ENCODE measurements around the gene USP47. TPM values are rescaled to one million over a fixed set of nuclear protein-coding genes. Genes with fewer than 3 reads are reported as not detected.
A peak's percentile ranks its signal among the peaks of the same experiment; 100 is the strongest.

USP47 gene
- total RNA-seq, 4 donors from 2014 or later, result 30.5 to 74.2 (median 43.6) TPM

- H3K27me3 ChIP-seq, result no peaks in the 10 kb centered on the region
- intact Hi-C loops (cut with DNase I), result no loop called here
- no peak for DNase-seq
- peaks cover 0 to 6% (median 0%) of the 10 kb centered on the region in 3 donors for H3K36me3 ChIP-seq
- no peaks in the 10 kb centered on the region for H3K9me3 ChIP-seq
- peaks cover 6 to 54% (median 23%) of the 10 kb centered on the region in 3 donors for H3K4me1 ChIP-seq
- TF ChIP-seq POLR2A (IDR thresholded peaks at IDR 0.05), result no peak
- no peak for TF ChIP-seq CTCF (IDR thresholded peaks at IDR 0.05)
- WGBS, 2 donors, result 94 to 96% methylated on average over 2 of the region's 2 CpGs
- no peak overlapping the region for H3K27ac ChIP-seq
- no peak overlapping the region for H3K4me3 ChIP-seq
These were observed 128.8 kb downstream of the USP47 start for GRCh38 chr11:11970556-11970955.

DNA sequence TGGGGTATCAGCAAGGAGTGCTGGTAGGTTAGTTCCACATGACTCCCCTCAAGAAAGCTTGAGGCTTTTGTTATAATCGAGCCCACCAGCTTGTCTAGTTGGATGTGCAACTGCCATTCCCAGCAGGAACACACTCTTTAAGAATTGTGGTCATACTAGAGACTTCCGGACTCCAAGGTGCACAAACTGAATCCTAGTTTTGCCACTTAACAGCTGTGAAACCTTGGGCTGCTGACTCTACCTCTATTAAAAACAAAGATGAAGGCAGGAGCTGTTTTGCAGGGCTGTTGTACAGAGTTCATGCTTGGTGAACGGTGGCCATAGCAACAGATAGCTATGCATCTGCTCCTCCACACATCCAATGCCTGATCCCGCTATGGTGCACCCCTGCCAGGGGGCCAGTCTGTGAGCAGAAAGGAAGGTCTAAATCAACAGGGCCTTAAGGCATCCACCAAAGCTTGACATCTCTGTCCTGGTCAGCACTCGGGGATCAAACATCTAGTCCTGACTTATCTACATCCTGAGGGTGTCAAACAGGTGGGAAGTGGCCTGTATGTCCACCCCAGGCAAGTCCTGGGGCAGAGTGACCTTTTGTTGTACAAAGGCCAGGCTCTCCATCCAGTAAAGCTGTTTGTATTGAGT is 130.3 kb downstream of the USP47 start:
- H3K36me3 ChIP-seq, result no peaks in the 10 kb centered on the region
- no peak overlapping the region for H3K4me3 ChIP-seq
- peaks cover 14 to 69% (median 38%) of the 10 kb centered on the region in 3 donors for H3K4me1 ChIP-seq
- peak overlapping the region in 2 of 4 donors; percentile 2 to 72 for H3K27ac ChIP-seq
- TF ChIP-seq POLR2A (IDR thresholded peaks at IDR 0.05), result no peak
- no peaks in the 10 kb centered on the region for H3K9me3 ChIP-seq
- DNase-seq, result no peak
- intact Hi-C loops (cut with DNase I), result no loop called here
- 74 to 75% methylated on average over 3 to 5 of the region's 5 CpGs for WGBS, 2 donors
- H3K27me3 ChIP-seq, result no peaks in the 10 kb centered on the region

DNA sequence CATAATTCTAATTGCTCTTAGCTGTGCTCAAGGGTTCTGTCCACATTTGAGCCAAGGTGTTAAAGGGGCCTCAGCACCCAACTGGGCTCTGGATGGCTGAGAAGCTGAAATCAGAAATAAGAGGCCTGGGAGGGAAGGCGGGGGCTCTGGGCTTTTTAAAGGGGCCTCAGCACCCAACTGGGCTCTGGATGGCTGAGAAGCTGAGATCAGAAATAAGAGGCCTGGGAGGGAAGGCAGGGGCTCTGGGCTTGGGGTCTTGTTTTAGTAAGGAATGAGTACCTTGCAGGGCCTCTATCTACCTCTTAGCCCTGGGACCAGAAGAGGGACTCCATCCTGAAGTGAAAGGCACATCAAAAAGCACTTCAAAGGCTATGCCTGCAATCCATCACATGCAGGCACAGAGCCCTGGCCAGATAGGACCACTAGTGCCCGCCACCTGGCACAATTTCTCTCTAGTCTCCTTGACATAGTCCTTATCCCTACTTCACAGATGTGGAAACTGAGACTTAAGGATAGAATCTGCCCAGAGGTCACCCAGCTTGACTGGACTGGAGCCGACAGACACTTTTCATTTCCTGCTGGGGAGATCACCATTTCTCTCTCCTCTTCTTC is 131.1 kb downstream of the USP47 start:
- TF ChIP-seq POLR2A (IDR thresholded peaks at IDR 0.05) (no peak), CTCF (IDR thresholded peaks at IDR 0.05) (no peak)
- DNase-seq, result no peak
- H3K4me1 ChIP-seq, result peaks cover 15 to 77% (median 46%) of the 10 kb centered on the region in 3 donors

DNA sequence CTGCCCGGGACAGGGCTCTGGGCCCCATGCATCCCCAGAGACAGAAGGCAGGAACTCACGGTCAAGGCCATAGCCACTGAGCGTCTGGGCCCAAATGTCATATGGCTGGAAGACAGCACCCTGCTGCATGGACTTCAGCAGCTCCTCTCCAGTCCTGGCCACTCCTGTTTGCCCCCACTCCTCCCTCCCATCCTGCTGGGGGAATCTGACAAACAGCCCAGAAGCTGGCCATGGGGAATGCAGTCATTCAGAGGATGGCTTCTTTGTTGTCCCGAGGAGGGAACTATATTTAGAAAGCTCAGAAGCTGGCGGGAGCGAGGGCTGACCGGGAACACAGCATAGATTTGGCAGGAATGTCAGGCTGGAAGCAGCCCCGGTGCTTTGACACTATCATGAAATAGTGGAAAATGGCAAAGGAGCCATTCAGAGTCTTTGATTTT is 131.6 kb downstream of the USP47 start:
- TF ChIP-seq CTCF (IDR thresholded peaks at IDR 0.05) (no peak), POLR2A (IDR thresholded peaks at IDR 0.05) (no peak)
- no peak for DNase-seq
- peaks cover 15 to 82% (median 48%) of the 10 kb centered on the region in 3 donors for H3K4me1 ChIP-seq
- no peak overlapping the region for H3K4me3 ChIP-seq
- no peaks in the 10 kb centered on the region for H3K36me3 ChIP-seq
- no peaks in the 10 kb centered on the region for H3K9me3 ChIP-seq
- H3K27me3 ChIP-seq, result no peaks in the 10 kb centered on the region
- WGBS, 2 donors, result 63 to 69% methylated on average over 7 to 8 of the region's 8 CpGs
- H3K27ac ChIP-seq, result peak overlapping the region in 3 of 4 donors; percentile 67 to 72 (median 71)
- intact Hi-C loops (cut with DNase I), result no loop called here

More for the DNA sequence above, 131.1 kb downstream of the USP47 start:
- no peak overlapping the region for H3K4me3 ChIP-seq
- no peaks in the 10 kb centered on the region for H3K27me3 ChIP-seq
- WGBS, 2 donors, result 67% methylated on average over 3 of the region's 3 CpGs
- peak overlapping the region in 3 of 4 donors; percentile 67 to 72 (median 71) for H3K27ac ChIP-seq
- no peaks in the 10 kb centered on the region for H3K36me3 ChIP-seq
- no peaks in the 10 kb centered on the region for H3K9me3 ChIP-seq
- intact Hi-C loops (cut with DNase I), result no loop called here

DNA sequence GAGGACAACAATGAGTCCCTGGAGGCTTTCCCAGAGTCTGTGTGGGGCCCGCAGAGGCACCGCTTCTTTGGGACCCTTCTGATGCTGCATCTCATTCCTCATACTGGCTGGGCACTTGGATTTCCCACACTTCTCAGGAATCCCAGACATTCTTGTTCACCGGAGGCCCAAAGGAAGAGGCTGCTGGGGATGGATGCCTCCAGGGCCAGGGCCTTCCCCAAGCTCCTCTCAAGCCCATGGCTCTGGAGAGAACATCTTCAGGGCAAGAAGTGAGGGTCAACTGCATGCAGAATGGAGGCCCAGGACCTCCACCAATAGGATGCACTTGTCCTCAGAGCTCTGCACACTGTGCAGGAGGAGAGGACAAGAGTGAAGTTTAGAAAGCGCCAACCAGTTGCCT is 132.1 kb downstream of the USP47 start:
- Histone ChIP-seq H3K4me1 (peaks cover 15 to 82% (median 49%) of the 10 kb centered on the region in 3 donors), H3K27me3 (no peaks in the 10 kb centered on the region), H3K4me3 (no peak overlapping the region), H3K9me3 (no peaks in the 10 kb centered on the region), H3K36me3 (no peaks in the 10 kb centered on the region), H3K27ac (peak overlapping the region in 3 of 4 donors; percentile 67 to 72 (median 71))
- TF ChIP-seq POLR2A (IDR thresholded peaks at IDR 0.05), result no peak
- no peak for TF ChIP-seq CTCF (IDR thresholded peaks at IDR 0.05)
- intact Hi-C loops (cut with DNase I), result no loop called here
- DNase-seq, result no peak
- WGBS, 2 donors, result 33 to 86% methylated on average over 3 to 4 of the region's 4 CpGs

All from esophagus squamous epithelium (tissue), 5 donors.